ENCODE measurements around the gene LBHD2. TPM values are rescaled to one million over a fixed set of nuclear protein-coding genes. Genes with fewer than 3 reads are reported as not detected.

LBHD2 gene
- total and polyA plus RNA-seq, 2 of the 13 experiments (the other 11 are each of a cell fraction or from before 2014, with no cell fraction given): 0.67 to 1.00 TPM

DNA sequence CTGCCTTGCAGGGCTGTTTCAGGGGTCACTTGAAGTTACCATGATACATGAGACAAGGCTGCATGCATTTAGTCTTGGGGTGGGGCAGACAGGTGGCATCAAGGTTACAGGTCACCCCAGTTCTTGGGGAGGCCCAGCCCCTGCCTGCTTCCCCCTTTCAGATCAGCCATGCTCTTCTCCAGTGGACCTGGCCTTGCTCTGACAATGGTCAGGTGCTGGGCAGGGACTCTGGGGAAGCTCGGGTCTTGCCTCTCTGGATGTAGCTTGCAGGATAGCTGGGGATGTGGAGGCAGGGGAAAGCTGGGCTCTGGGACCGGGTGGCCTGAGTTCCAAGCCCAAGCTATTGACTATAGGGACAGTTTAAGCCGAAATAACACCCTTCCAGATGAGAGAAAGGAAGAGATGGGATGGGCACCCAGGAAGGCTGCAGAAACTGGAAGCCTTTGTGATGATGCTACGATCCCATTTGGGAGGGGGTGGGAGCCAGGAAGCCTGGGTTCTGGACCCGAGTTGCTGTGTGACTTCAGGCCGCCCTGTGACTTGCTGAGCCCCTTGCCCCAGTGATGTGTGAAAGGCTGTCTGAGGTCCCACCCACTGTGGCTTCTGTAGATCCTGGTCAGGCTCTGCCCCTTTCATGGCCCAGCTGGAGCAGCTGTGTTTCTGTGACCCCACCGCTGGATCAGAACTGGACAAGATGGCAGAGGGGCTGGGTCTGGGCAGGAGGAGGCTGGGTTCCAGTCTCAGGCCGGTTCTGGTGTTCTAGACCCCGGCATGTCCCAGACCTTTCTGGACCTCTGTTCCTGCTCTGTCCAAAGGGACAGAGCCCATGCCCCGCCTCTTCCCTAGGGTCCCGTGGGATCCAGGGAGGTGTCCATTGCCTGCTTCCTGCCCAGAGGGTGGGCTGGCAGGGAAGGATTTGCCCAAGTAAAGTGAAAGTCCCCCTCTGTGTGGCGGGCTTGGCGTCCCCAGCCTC is 41.4 kb downstream of the LBHD2 start (continued):
- TF ChIP-seq, protein P1, sequence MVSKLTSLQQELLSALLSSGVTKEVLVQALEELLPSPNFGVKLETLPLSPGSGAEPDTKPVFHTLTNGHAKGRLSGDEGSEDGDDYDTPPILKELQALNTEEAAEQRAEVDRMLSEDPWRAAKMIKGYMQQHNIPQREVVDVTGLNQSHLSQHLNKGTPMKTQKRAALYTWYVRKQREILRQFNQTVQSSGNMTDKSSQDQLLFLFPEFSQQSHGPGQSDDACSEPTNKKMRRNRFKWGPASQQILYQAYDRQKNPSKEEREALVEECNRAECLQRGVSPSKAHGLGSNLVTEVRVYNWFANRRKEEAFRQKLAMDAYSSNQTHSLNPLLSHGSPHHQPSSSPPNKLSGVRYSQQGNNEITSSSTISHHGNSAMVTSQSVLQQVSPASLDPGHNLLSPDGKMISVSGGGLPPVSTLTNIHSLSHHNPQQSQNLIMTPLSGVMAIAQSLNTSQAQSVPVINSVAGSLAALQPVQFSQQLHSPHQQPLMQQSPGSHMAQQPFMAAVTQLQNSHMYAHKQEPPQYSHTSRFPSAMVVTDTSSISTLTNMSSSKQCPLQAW (CRISPR knock-in tag; IDR thresholded peaks at IDR 0.05): no peak
- TF ChIP-seq, protein P2, sequence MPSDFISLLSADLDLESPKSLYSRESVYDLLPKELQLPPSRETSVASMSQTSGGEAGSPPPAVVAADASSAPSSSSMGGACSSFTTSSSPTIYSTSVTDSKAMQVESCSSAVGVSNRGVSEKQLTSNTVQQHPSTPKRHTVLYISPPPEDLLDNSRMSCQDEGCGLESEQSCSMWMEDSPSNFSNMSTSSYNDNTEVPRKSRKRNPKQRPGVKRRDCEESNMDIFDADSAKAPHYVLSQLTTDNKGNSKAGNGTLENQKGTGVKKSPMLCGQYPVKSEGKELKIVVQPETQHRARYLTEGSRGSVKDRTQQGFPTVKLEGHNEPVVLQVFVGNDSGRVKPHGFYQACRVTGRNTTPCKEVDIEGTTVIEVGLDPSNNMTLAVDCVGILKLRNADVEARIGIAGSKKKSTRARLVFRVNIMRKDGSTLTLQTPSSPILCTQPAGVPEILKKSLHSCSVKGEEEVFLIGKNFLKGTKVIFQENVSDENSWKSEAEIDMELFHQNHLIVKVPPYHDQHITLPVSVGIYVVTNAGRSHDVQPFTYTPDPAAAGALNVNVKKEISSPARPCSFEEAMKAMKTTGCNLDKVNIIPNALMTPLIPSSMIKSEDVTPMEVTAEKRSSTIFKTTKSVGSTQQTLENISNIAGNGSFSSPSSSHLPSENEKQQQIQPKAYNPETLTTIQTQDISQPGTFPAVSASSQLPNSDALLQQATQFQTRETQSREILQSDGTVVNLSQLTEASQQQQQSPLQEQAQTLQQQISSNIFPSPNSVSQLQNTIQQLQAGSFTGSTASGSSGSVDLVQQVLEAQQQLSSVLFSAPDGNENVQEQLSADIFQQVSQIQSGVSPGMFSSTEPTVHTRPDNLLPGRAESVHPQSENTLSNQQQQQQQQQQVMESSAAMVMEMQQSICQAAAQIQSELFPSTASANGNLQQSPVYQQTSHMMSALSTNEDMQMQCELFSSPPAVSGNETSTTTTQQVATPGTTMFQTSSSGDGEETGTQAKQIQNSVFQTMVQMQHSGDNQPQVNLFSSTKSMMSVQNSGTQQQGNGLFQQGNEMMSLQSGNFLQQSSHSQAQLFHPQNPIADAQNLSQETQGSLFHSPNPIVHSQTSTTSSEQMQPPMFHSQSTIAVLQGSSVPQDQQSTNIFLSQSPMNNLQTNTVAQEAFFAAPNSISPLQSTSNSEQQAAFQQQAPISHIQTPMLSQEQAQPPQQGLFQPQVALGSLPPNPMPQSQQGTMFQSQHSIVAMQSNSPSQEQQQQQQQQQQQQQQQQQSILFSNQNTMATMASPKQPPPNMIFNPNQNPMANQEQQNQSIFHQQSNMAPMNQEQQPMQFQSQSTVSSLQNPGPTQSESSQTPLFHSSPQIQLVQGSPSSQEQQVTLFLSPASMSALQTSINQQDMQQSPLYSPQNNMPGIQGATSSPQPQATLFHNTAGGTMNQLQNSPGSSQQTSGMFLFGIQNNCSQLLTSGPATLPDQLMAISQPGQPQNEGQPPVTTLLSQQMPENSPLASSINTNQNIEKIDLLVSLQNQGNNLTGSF (CRISPR knock-in tag; IDR thresholded peaks at IDR 0.05): no peak
- TF ChIP-seq ZFP37 (CRISPR knock-in tag; IDR thresholded peaks at IDR 0.05; ENCODE audit: borderline replicate concordance): no peak
